GM19395 (cell line): ENCODE results near the gene SLC26A11.

Source experiments
- ATAC-seq: cut with Tn5 transposase; IDR thresholded peaks from one replicate; pipeline ENCODE4 v1.9.1; 2021; ENCODE audit warnings: mild to moderate bottlenecking, moderate library complexity; ENCODE audit not compliant: unreplicated experiment

Gene SLC26A11

GRCh38 chr17:80216473-80217456, 3.5 kb upstream of the SLC26A11 start:
- ATAC-seq = no peak

- ATAC-seq = no peak
Measured at GRCh38 chr17:80217703-80218362, 2.4 kb upstream of the SLC26A11 start.

GRCh38 chr17:80218391-80218790, 1.8 kb upstream of the SLC26A11 start:
- no peak for ATAC-seq

GRCh38 chr17:80219013-80219762, 1.0 kb upstream of the SLC26A11 start:
- peak; percentile 63 for ATAC-seq

GRCh38 chr17:80219763-80220053, 519 bp upstream of the SLC26A11 start:
- peak; percentile 30 for ATAC-seq

- no peak for ATAC-seq
Measured at GRCh38 chr17:80220736-80221215, 549 bp downstream of the SLC26A11 start.

GRCh38 chr17:80221351-80222105, 1.3 kb downstream of the SLC26A11 start:
- ATAC-seq = no peak

- ATAC-seq = no peak
Measured at GRCh38 chr17:80222376-80223141, 2.3 kb downstream of the SLC26A11 start.

GRCh38 chr17:80223142-80223815, 3.1 kb downstream of the SLC26A11 start:
- no peak for ATAC-seq

- ATAC-seq = no peak
Measured at GRCh38 chr17:80223838-80224497, 3.7 kb downstream of the SLC26A11 start.

GRCh38 chr17:80224683-80225082, 4.5 kb downstream of the SLC26A11 start:
- no peak for ATAC-seq

- ATAC-seq = no peak
Measured at GRCh38 chr17:80225230-80225629, 5.0 kb downstream of the SLC26A11 start.

GRCh38 chr17:80227156-80227555, 6.9 kb downstream of the SLC26A11 start:
- no peak for ATAC-seq

- no peak for ATAC-seq
Measured at GRCh38 chr17:80227666-80228065, 7.4 kb downstream of the SLC26A11 start.

- ATAC-seq = no peak
Measured at GRCh38 chr17:80228477-80228876, 8.2 kb downstream of the SLC26A11 start.

GRCh38 chr17:80229011-80229410, 8.8 kb downstream of the SLC26A11 start:
- no peak for ATAC-seq

GRCh38 chr17:80232438-80232837, 12.2 kb downstream of the SLC26A11 start:
- ATAC-seq = no peak

GRCh38 chr17:80233202-80233601, 13.0 kb downstream of the SLC26A11 start:
- ATAC-seq = no peak

GRCh38 chr17:80236911-80237310, 16.7 kb downstream of the SLC26A11 start:
- ATAC-seq = no peak
